T-helper 1 cell (primary cell): Measurements from ENCODE around the gene IQCF6.
"Not testable (repeated sequence)": the region's sequence is repeated elsewhere in the genome, so short reads cannot be mapped to it uniquely, and the experiment has no call there.

Experiments used
- DNase-seq, 5 donors: peaks; one replicate each; pipeline ENCODE4 v3.0.0-alpha.2; 2012 to 2020
- total RNA-seq, 4 donors: gene quantifications; one replicate each; lab custom pipeline; 2026; lab: John Stamatoyannopoulos, UW

IQCF6 gene
- total RNA-seq, result 0 reads per million in 4 donors

- DNase-seq, result no peak
Observed at GRCh38 chr3:51779137-51779536, at the start of gene IQCF6. Gene IQCF6 (minus strand): TSS chr3:51779237. CDS start chr3:51779224, 13 bp downstream.

GRCh38 chr3:51828297-51828696, 49.3 kb upstream of the IQCF6 start:
- DNase-seq, result no peak

GRCh38 chr3:51819709-51820406, 40.8 kb upstream of the IQCF6 start:
- DNase-seq, result no peak

- no peak for DNase-seq
Observed at GRCh38 chr3:51819151-51819550, 40.1 kb upstream of the IQCF6 start.

- DNase-seq, result no peak
Observed at GRCh38 chr3:51817375-51817774, 38.3 kb upstream of the IQCF6 start.

GRCh38 chr3:51816723-51817122, 37.7 kb upstream of the IQCF6 start:
- no peak for DNase-seq

- DNase-seq, result no peak
Observed at GRCh38 chr3:51815614-51816013, 36.6 kb upstream of the IQCF6 start.

- no peak for DNase-seq
Observed at GRCh38 chr3:51814034-51814433, 35.0 kb upstream of the IQCF6 start.

GRCh38 chr3:51813539-51813938, 34.5 kb upstream of the IQCF6 start:
- no peak for DNase-seq

GRCh38 chr3:51808934-51809333, 29.9 kb upstream of the IQCF6 start:
- DNase-seq, result no peak

- no peak for DNase-seq
Observed at GRCh38 chr3:51802106-51802703, 23.2 kb upstream of the IQCF6 start.

- DNase-seq, result no peak
Observed at GRCh38 chr3:51800750-51801125, 21.7 kb upstream of the IQCF6 start.

- peak in 2 of 5 donors; percentile 22 to 55 for DNase-seq
Observed at GRCh38 chr3:51799879-51800749, 21.1 kb upstream of the IQCF6 start.

- DNase-seq, result no peak
Observed at GRCh38 chr3:51798411-51798963, 19.4 kb upstream of the IQCF6 start.

GRCh38 chr3:51796854-51797253, 17.8 kb upstream of the IQCF6 start:
- DNase-seq, result peak in 1 of 5 donors; percentile 68

GRCh38 chr3:51794206-51794605, 15.2 kb upstream of the IQCF6 start:
- no peak for DNase-seq

- no peak for DNase-seq
Observed at GRCh38 chr3:51792206-51792605, 13.2 kb upstream of the IQCF6 start.

- DNase-seq, result no peak
Observed at GRCh38 chr3:51789437-51789836, 10.4 kb upstream of the IQCF6 start.

GRCh38 chr3:51787576-51787975, 8.5 kb upstream of the IQCF6 start:
- not testable (repeated sequence) for DNase-seq

- DNase-seq, result no peak
Observed at GRCh38 chr3:51786267-51786666, 7.2 kb upstream of the IQCF6 start.

GRCh38 chr3:51778554-51778953, 483 bp downstream of the IQCF6 start:
- DNase-seq, result no peak

GRCh38 chr3:51777985-51778384, 1.1 kb downstream of the IQCF6 start:
- DNase-seq, result no peak

GRCh38 chr3:51773529-51774056, 5.4 kb downstream of the IQCF6 start:
- no peak for DNase-seq
